ENCODE measurements around the gene IQGAP1. TPM values are rescaled to one million over a fixed set of nuclear protein-coding genes. Genes with fewer than 3 reads are reported as not detected.
"Not testable (repeated sequence)": the region's sequence is repeated elsewhere in the genome, so short reads cannot be mapped to it uniquely, and the experiment has no call there.

Gene IQGAP1
- polyA plus RNA-seq, 2 of the 4 experiments (the other 2 are of a cell fraction), result 100 to 168 TPM

DNA sequence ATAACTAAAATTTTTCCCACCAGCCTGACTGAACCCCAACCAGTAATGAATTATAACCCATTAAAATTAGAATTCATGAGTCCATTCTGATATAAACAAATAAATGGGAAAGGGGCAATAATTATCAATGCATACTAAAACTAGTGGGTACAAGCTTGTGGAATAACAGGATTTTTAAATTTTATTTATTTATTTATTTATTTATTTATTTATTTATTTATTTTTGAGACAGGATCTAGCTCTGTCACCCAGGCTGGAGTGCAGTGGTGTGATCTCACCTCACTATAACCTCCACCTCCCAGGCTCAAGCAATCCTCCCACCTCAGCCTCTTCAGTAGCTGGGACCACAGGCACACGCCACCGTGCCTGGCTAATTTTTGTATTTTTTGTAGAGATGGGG is 125.9 kb downstream of the IQGAP1 start:
- CTCF ChIA-PET, result interaction anchor here (0.7 to 3.6 kb wide), 5 partner anchors 14 to 418 kb away, joined by 3 to 22 read pairs (median 3); no protein-coding TSS in a partner anchor
- H3K4me2 ChIP-seq, result 0 out of 3 replicates have a peak overlapping the region, but pooled peaks have one; percentile 9
- WGBS (ENCODE audit: missing lambda C conversion rate), result 72% methylated on average over 2 of the region's 2 CpGs
- H3K9me3 ChIP-seq; H3K4me1 ChIP-seq; ATAC-seq; POLR2A ChIA-PET; H3K4me3 ChIP-seq; DNase-seq (ENCODE audit: low read depth in 1 of 2, low spot score in 1 of 2); FAIRE-seq; H3K27ac ChIP-seq: not testable (repeated sequence)
- TF ChIP-seq ZC3H11A (IDR thresholded peaks at IDR 0.05), result peak; percentile 93

DNA sequence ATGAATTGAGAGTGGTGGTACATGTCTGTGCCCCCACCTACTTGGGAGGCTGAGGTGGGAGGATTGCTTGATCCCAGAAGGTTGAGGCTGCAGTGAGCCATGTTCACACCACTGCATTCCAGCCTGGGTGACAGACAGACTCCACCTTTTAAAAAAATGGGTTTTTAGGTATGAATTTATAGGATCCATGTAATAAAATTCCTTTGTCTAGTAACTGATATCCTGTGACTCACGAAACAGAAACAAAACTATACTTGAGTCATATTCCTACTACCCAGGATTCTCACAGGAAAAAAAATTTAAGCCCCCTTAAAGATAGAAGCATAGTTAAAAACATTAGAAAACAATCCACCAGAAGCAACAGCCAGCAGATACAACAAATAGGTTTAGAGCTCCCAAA is 131.6 kb downstream of the IQGAP1 start:
- TF ChIP-seq, protein P1, sequence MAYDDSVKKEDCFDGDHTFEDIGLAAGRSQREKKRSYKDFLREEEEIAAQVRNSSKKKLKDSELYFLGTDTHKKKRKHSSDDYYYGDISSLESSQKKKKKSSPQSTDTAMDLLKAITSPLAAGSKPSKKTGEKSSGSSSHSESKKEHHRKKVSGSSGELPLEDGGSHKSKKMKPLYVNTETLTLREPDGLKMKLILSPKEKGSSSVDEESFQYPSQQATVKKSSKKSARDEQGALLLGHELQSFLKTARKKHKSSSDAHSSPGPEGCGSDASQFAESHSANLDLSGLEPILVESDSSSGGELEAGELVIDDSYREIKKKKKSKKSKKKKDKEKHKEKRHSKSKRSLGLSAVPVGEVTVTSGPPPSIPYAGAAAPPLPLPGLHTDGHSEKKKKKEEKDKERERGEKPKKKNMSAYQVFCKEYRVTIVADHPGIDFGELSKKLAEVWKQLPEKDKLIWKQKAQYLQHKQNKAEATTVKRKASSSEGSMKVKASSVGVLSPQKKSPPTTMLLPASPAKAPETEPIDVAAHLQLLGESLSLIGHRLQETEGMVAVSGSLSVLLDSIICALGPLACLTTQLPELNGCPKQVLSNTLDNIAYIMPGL (CRISPR knock-in tag; IDR thresholded peaks at IDR 0.05; ENCODE audit: borderline replicate concordance), result no peak
- no peak for TF ChIP-seq RNF2 (IDR thresholded peaks at IDR 0.05; ENCODE audit: borderline replicate concordance, low read depth)
- TF ChIP-seq FOXS1 (CRISPR knock-in tag; IDR thresholded peaks at IDR 0.05), result no peak
- no peak for TF ChIP-seq ESRRA (IDR thresholded peaks at IDR 0.05; ENCODE audit: borderline replicate concordance, low read length)
- CTCF ChIA-PET, result interaction anchor here (0.6 to 2.5 kb wide), 8 partner anchors 10 to 366 kb away, joined by 3 to 9 read pairs (median 4); partner anchors contain the start of gene CRTC3
- 6% methylated on average over 1 of the region's 1 CpG for WGBS (ENCODE audit: missing lambda C conversion rate)
- ATAC-seq (no peak), DNase-seq (ENCODE audit: low read depth in 1 of 2, low spot score in 1 of 2) (no peak), FAIRE-seq (no peak)
- no peak overlapping the region for H3K4me2 ChIP-seq
- H3K4me3 ChIP-seq, result no peak overlapping the region
- H3K27ac ChIP-seq, result no peak overlapping the region
- no peaks in the 10 kb centered on the region for H3K9me3 ChIP-seq
- POLR2A ChIA-PET, result no interaction called here
- peaks cover 5% of the 10 kb centered on the region; the same call in 1 of the 3 replicates for H3K4me1 ChIP-seq

DNA sequence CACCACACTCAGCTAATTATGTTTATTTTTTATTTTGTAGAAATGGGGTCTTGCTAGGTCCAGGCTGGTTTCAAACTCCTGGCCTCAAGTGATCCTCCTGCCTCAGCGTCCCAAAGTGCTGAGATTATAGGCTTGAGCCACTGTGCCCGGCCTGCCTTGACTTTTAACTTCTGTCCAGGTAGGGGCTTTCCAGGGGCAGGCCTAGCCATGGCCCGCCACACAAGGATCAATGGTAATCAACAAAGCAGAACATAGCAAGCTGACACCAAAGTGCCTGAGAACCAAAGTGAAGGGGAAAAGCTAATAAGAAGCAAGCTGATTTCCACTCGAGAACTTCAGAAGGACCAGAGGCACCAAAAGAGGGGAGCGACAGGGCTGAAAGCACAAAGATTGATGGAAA is 132.3 kb downstream of the IQGAP1 start:
- FAIRE-seq (no peak), ATAC-seq (no peak), DNase-seq (ENCODE audit: low read depth in 1 of 2, low spot score in 1 of 2) (no peak)
- POLR2A ChIA-PET, result interaction anchor here (0.5 kb wide), 1 partner anchor 176 kb away, joined by 3 read pairs; no protein-coding TSS in a partner anchor
- WGBS (ENCODE audit: missing lambda C conversion rate), result 81% methylated on average over 5 of the region's 5 CpGs
- CTCF ChIA-PET, result interaction anchor here (0.7 to 2.5 kb wide), 7 partner anchors 11 to 365 kb away, joined by 3 to 9 read pairs (median 3); no protein-coding TSS in a partner anchor
- no peak overlapping the region for H3K4me3 ChIP-seq
- TF ChIP-seq FOSL2 (IDR thresholded peaks at IDR 0.05) (no peak), FOSL2 (CRISPR knock-in tag; IDR thresholded peaks at IDR 0.05) (no peak), RFX5 (IDR thresholded peaks at IDR 0.05) (no peak), ZFP36 (IDR thresholded peaks at IDR 0.05; ENCODE audit: borderline replicate concordance, partially characterized antibody) (no peak), POLR2A (IDR thresholded peaks at IDR 0.05; ENCODE audit: low read length) (no peak), HOXA7 (CRISPR knock-in tag; IDR thresholded peaks at IDR 0.05) (no peak), ZNF302 (CRISPR knock-in tag; IDR thresholded peaks at IDR 0.05) (no peak), BHLHE40 (IDR thresholded peaks at IDR 0.05; ENCODE audit: low read depth, low read length) (no peak), HOXB5 (CRISPR knock-in tag; IDR thresholded peaks at IDR 0.05) (no peak), JUN (IDR thresholded peaks at IDR 0.05) (no peak), JUNB (IDR thresholded peaks at IDR 0.05) (no peak), MAZ (IDR thresholded peaks at IDR 0.05; ENCODE audit: borderline replicate concordance, low read depth, low read length) (no peak), ZC3H11A (IDR thresholded peaks at IDR 0.05) (no peak), EHMT2 (IDR thresholded peaks at IDR 0.05; ENCODE audit: low read depth) (no peak), FOSB (CRISPR knock-in tag; IDR thresholded peaks at IDR 0.05) (no peak)
- TF ChIP-seq, protein P2, sequence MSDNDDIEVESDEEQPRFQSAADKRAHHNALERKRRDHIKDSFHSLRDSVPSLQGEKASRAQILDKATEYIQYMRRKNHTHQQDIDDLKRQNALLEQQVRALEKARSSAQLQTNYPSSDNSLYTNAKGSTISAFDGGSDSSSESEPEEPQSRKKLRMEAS (IDR thresholded peaks at IDR 0.05), result no peak
- TF ChIP-seq, protein P3, sequence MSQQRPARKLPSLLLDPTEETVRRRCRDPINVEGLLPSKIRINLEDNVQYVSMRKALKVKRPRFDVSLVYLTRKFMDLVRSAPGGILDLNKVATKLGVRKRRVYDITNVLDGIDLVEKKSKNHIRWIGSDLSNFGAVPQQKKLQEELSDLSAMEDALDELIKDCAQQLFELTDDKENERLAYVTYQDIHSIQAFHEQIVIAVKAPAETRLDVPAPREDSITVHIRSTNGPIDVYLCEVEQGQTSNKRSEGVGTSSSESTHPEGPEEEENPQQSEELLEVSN (IDR thresholded peaks at IDR 0.05; ENCODE audit: borderline replicate concordance, low read depth), result no peak
- TF ChIP-seq, protein P4, sequence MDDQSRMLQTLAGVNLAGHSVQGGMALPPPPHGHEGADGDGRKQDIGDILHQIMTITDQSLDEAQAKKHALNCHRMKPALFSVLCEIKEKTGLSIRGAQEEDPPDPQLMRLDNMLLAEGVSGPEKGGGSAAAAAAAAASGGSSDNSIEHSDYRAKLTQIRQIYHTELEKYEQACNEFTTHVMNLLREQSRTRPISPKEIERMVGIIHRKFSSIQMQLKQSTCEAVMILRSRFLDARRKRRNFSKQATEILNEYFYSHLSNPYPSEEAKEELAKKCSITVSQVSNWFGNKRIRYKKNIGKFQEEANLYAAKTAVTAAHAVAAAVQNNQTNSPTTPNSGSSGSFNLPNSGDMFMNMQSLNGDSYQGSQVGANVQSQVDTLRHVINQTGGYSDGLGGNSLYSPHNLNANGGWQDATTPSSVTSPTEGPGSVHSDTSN (IDR thresholded peaks at IDR 0.05), result no peak
- TF ChIP-seq, protein P5, sequence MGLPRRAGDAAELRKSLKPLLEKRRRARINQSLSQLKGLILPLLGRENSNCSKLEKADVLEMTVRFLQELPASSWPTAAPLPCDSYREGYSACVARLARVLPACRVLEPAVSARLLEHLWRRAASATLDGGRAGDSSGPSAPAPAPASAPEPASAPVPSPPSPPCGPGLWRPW (IDR thresholded peaks at IDR 0.05), result no peak
- no peaks in the 10 kb centered on the region for H3K9me3 ChIP-seq
- no peak overlapping the region for H3K4me2 ChIP-seq
- peaks cover 5% of the 10 kb centered on the region; the same call in 1 of the 3 replicates for H3K4me1 ChIP-seq
- no peak overlapping the region for H3K27ac ChIP-seq

Measured in A549 (cell line).